Retinal pigment epithelial cell (primary cell): ENCODE measurements around the gene COPG2.

ENCODE experiments used
- DNase-seq: peaks from one replicate; pipeline ENCODE4 v3.0.0-alpha.2; 2010; ENCODE audit warnings: low read depth
- H3K4me3 ChIP-seq: 2 replicates; pipeline ENCODE4 v1.5.1; 2011; ENCODE audit warnings: mild to moderate bottlenecking, low read length, control low read depth, moderate library complexity
- CTCF ChIP-seq: conservative IDR thresholded peaks from 2 replicates; pipeline ENCODE4 v1.5.1; 2011; ENCODE audit warnings: low read depth, low read length, control low read depth, inconsistent platforms

Gene COPG2

GRCh38 chr7:130506358-130506757 lies 162.2 kb downstream of the COPG2 start:
- H3K4me3 ChIP-seq = no peak overlapping the region
- no peak for DNase-seq
- no peak for TF ChIP-seq CTCF

- no peak for TF ChIP-seq CTCF
- no peak for DNase-seq
- H3K4me3 ChIP-seq = no peak overlapping the region
Observed at GRCh38 chr7:130505753-130506152, 162.8 kb downstream of the COPG2 start.

- no peak overlapping the region for H3K4me3 ChIP-seq
- no peak for DNase-seq
- no peak for TF ChIP-seq CTCF
Observed at GRCh38 chr7:130500910-130501309, 167.6 kb downstream of the COPG2 start.

GRCh38 chr7:130500463-130500862 lies 168.1 kb downstream of the COPG2 start:
- no peak for DNase-seq
- no peak overlapping the region for H3K4me3 ChIP-seq
- TF ChIP-seq CTCF = no peak

GRCh38 chr7:130494431-130494858 lies 174.1 kb downstream of the COPG2 start:
- TF ChIP-seq CTCF = no peak
- H3K4me3 ChIP-seq = peak overlapping the region; percentile 87
- DNase-seq = no peak

- H3K4me3 ChIP-seq = peak overlapping the region; percentile 87
- DNase-seq = no peak
- TF ChIP-seq CTCF = no peak
Observed at GRCh38 chr7:130493275-130493873, 175.2 kb downstream of the COPG2 start.

- H3K4me3 ChIP-seq = peak overlapping the region; percentile 87
- no peak for TF ChIP-seq CTCF
- DNase-seq = no peak
Observed at GRCh38 chr7:130492523-130493274, 175.8 kb downstream of the COPG2 start.
